ENCODE measurements around the gene KIF9. TPM values are rescaled to one million over a fixed set of nuclear protein-coding genes. Genes with fewer than 3 reads are reported as not detected.

Gene KIF9
- 1 to 10 TPM in 3 of 4 donors, not detected in 1; 3.7 to 9.4 (median 4.9) TPM for total RNA-seq

DNA sequence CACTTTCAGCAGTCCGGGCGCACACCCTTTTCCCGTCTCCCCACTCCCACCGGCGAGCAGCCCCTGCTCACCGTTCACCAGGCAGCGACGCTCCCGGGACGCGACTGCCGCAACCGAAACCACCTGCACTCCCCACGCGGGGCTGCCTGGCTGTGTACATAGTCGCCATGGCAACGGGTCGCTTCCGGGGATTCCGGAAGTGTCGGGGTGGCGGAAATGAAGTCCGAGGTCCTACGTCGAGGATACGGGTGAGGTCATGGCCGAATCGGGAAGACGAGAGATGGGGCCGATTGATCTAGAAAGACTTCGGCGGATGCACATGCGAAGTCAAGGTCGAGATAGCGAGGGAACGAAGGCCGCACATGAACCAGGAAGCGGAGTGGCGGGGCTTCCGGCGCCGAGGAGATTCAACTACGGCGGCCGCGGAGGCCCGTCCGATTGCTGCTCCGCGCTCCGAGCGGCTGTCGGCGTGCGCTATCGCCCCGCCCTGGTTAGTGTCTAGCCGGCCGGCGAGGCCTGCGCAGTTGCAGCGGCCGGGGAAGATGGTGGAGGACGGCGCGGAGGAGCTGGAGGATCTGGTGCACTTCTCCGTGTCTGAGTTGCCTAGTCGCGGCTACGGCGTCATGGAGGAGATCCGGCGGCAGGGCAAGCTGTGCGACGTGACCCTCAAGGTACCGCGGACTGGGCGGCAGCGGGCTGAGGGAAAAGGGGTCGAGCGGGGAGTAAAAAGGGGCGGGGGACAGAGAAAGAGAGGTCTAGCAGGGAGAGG, at the start of gene KIF9, which contains the start of gene KLHL18:
Gene KIF9, minus strand, starts transcription at position 376 of the 769 bp plus-strand sequence. CDS start 5,425 bp downstream, outside the sequence.
Gene KLHL18, plus strand, starts transcription at position 521 of the 769 bp plus-strand sequence. Its CDS starts 22 bp downstream, at position 543.
- Histone ChIP-seq H3K4me3 (peak within 1 kb of the TSS; percentile 83 to 90 (median 84)), H3K27ac (peak within 1 kb of the TSS; percentile 86 to 98 (median 93)), H3K36me3 (no peaks in the 10 kb centered on the region), H3K4me1 (peaks cover 11 to 47% (median 30%) of the 10 kb centered on the region in 4 donors), H3K9me3 (no peaks in the 10 kb centered on the region), H3K27me3 (no peaks in the 10 kb centered on the region)
- WGBS, 2 donors (ENCODE audit: low coverage in 1 of 2), result 0% methylated on average over 72 of the region's 82 CpGs; no CpG with 5 or more reads in 1 of the 2 donors
- peak; percentile 96 for DNase-seq
- in situ Hi-C loops (cut with MboI; ENCODE audit: low pct_ligation_motif_present in 1 of 4, low pct_unique_long_range_greater_than_20kb in 1 of 4, low sequenced_read_pairs in 3 of 4), result no loop called here
- TF ChIP-seq POLR2A (IDR thresholded peaks at IDR 0.05) (peak; percentile 80), EP300 (IDR thresholded peaks at IDR 0.05; ENCODE audit: low read depth) (peak; percentile 20), POLR2AphosphoS5 (IDR thresholded peaks at IDR 0.05) (peak; percentile 79 to 95 (median 90)), CTCF (IDR thresholded peaks at IDR 0.05) (no peak)
- intact Hi-C loops (cut with DNase I; ENCODE audit: low total_unique reads), result no loop called here

DNA sequence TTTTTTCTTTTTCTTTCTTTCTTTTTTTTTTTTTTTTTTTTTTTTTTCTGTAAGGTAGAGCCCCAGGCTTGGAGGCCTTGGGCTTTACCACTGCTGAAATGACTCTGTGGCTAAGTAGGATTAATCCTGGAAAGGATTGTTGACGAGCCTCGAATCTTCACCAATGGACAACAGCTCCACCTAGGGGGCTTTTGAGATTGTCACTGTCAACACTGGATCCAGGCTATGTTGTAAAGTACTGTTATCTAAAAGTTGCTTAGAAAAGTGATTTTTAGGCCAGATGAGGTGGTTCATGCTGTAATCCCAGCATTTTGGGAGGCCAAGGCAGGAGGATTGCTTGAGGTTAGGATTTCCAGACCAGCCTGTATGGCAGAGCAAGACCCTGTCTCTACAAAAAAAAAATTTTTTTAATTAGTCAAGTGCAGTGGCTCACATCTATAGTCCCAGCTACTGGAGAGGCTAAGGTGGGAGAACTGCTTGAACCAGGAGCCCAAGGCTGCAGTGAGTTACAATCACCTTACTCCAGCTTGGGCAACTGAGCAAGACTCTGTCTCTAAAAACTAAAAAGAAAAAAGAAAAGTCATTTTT, 41.8 kb upstream of the KIF9 start:
- 3% methylated on average over 2 of the region's 2 CpGs; no CpG with 5 or more reads in 1 of the 2 donors for WGBS, 2 donors (ENCODE audit: low coverage in 1 of 2)
- no peak overlapping the region for H3K27ac ChIP-seq
- no peaks in the 10 kb centered on the region for H3K9me3 ChIP-seq
- H3K36me3 ChIP-seq, result peaks cover 0 to 30% (median 2%) of the 10 kb centered on the region in 4 donors
- intact Hi-C loops (cut with DNase I; ENCODE audit: low total_unique reads), result loop anchor here (5.0 kb wide), 1 partner anchor 622 kb away; the partner anchor contains the start of gene TMIE
- TF ChIP-seq POLR2AphosphoS5 (IDR thresholded peaks at IDR 0.05), result no peak
- no peak for TF ChIP-seq EP300 (IDR thresholded peaks at IDR 0.05; ENCODE audit: low read depth)
- TF ChIP-seq POLR2A (IDR thresholded peaks at IDR 0.05), result no peak
- peak; percentile 57 to 67 (median 65) for TF ChIP-seq CTCF (IDR thresholded peaks at IDR 0.05)
- DNase-seq, result peak; percentile 55
- no peaks in the 10 kb centered on the region for H3K27me3 ChIP-seq
- no peaks in the 10 kb centered on the region for H3K4me1 ChIP-seq
- no peak overlapping the region for H3K4me3 ChIP-seq
- in situ Hi-C loops (cut with MboI; ENCODE audit: low pct_ligation_motif_present in 1 of 4, low pct_unique_long_range_greater_than_20kb in 1 of 4, low sequenced_read_pairs in 3 of 4), result loop anchor here in 1 of 4 donors (5.0 kb wide), 1 partner anchor 242 kb away; no protein-coding TSS in a partner anchor

- WGBS, 2 donors (ENCODE audit: low coverage in 1 of 2), result 75 to 80% methylated on average over 1 to 8 of the region's 8 CpGs
- Histone ChIP-seq H3K4me3 (no peak overlapping the region), H3K4me1 (peaks cover 0 to 5% (median 4%) of the 10 kb centered on the region in 4 donors), H3K36me3 (peaks cover 0 to 30% (median 2%) of the 10 kb centered on the region in 4 donors), H3K27ac (no peak overlapping the region), H3K27me3 (no peaks in the 10 kb centered on the region), H3K9me3 (no peaks in the 10 kb centered on the region)
- DNase-seq, result no peak
- TF ChIP-seq EP300 (IDR thresholded peaks at IDR 0.05; ENCODE audit: low read depth) (no peak), CTCF (IDR thresholded peaks at IDR 0.05) (no peak), POLR2AphosphoS5 (IDR thresholded peaks at IDR 0.05) (no peak), POLR2A (IDR thresholded peaks at IDR 0.05) (no peak)
- intact Hi-C loops (cut with DNase I; ENCODE audit: low total_unique reads) (loop anchor here (5.0 kb wide), 1 partner anchor 621 kb away; the partner anchor contains the start of gene TMIE), in situ Hi-C loops (cut with MboI; ENCODE audit: low pct_ligation_motif_present in 1 of 4, low pct_unique_long_range_greater_than_20kb in 1 of 4, low sequenced_read_pairs in 3 of 4) (loop anchor here in 1 of 4 donors (5.0 kb wide), 1 partner anchor 241 kb away; no protein-coding TSS in a partner anchor)
Measured at GRCh38 chr3:47323431-47324277, 41.1 kb upstream of the KIF9 start.
